Transverse colon (tissue), 4 donors: Measurements from ENCODE around the gene TMEM266.

Experiments
- CTCF ChIP-seq, 5 experiments: fragments of 200-600 bp in 3 of 5; fragments of 450-650 bp in 2 of 5; sonication (generic) in 3 of 5; IDR thresholded peaks; 1 replicate in 2 of 5; 2 replicates in 3 of 5; pipeline ENCODE4 v1.5.1; 2016 to 2017; ENCODE audit warnings: antibody characterized with exemption in 5 of 5, inconsistent platforms in 3 of 5, mild to moderate bottlenecking in 2 of 5, moderate library complexity in 1 of 5
- EP300 ChIP-seq: sonication (generic); formaldehyde crosslinking; IDR thresholded peaks from one replicate; pipeline ENCODE4 v1.6.1; 2017; ENCODE audit warnings: antibody characterized with exemption, low read depth
- POLR2A ChIP-seq: fragments of 450-650 bp; IDR thresholded peaks from one replicate; pipeline ENCODE4 v1.6.1; 2016; ENCODE audit warnings: antibody characterized with exemption, mild to moderate bottlenecking, moderate library complexity
- POLR2AphosphoS5 ChIP-seq, 3 donors: sonication (generic); formaldehyde crosslinking; IDR thresholded peaks; one replicate each; pipeline ENCODE4 v1.6.1; 2016; ENCODE audit warnings: antibody characterized with exemption in 3 of 3

- TF ChIP-seq CTCF (IDR thresholded peaks at IDR 0.05), result no peak
- no peak for TF ChIP-seq POLR2A
- no peak for TF ChIP-seq POLR2AphosphoS5 (IDR thresholded peaks at IDR 0.05)
- no peak for TF ChIP-seq EP300
Observed at GRCh38 chr15:76109046-76109445, 49.3 kb downstream of the TMEM266 start.
